ENCODE data around the gene FIGNL1.

DNA sequence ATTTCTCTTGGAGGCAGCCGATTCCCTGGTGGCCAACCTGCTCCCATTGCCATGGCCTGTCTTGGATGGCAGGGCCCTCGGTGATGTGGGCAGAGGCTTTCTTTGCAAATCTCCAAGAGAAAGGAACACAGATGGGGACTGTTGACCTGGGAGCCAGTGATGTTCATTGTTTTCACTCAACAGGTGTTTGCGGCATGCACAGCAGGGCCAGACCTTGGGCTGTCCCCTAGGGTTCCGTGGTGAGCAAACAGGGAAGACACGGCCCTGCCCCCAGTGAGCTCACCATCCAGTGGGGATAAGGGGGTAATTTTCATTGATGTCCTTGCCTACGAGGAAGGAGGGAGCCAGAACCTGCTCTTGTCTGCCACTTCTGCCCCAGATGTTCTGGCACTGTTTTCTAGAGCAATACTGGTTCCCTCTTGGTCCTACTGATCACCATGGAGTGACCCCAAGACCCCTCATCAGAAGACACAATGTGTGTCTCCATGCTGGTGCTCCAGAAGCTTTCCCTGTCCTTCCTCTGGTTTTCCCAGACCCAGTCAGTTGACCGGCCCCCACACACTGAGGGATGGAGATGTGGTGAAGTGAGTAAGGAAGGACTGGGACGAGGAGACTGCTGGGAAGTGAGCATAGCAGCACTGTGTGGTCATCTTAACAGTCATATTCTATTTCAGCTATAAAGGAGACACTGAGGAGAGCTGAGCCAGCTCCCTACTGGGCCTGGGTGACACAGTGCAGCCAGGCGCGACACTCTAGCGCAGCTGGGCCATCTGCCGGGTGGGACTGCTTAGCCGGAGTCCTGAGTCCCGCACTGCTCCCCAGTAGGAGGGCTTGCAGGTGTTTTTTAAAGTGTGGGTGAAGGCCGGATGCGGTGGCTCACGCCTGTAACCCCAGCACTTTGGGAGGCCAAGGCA is 20.4 kb upstream of the FIGNL1 start:
- no peak for TF ChIP-seq EZH2 (IDR thresholded peaks at IDR 0.05)
- no peak for TF ChIP-seq POLR2AphosphoS5 (IDR thresholded peaks at IDR 0.05; ENCODE audit: borderline replicate concordance, low read depth, low read length)

All from SK-N-MC (cell line).